ENCODE results near the gene RFX2. TPM values are rescaled to one million over a fixed set of nuclear protein-coding genes. Genes with fewer than 3 reads are reported as not detected.
A peak's percentile ranks its signal among the peaks of the same experiment; 100 is the strongest.

RFX2 gene
- total RNA-seq, 4 donors from 2014 or later: 25.5 to 49.9 (median 32.8) TPM

DNA sequence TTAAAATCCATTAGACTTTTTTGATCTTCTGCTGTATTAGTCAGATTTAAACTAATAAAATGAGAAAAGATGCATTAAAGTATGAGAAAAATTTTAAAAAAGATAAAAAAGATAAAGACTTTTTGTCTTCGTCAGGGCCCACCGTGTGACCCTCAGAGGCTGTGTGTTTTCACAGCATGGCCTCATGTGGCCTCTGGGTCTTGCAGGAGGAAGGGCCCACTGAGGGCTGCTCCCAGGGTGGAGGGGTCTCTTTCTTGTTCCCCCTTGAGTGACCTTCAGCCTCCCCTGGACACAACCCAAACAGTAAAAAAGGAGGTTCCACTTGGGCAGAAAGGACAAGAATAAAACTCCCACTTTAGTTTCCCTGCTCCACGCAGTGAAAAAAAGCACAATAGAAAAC lies 75.3 kb downstream of the RFX2 start:
- WGBS: 82% methylated on average over 3 of the region's 3 CpGs
- Histone ChIP-seq H3K36me3 (peaks cover 11 to 38% (median 21%) of the 10 kb centered on the region in 4 donors), H3K4me3 (no peak overlapping the region), H3K27ac (replicated peaks in 1 of 4) (peak overlapping the region in 3 of 4 donors; percentile 21 to 51 (median 22)), H3K4me1 (peaks cover 0 to 26% (median 11%) of the 10 kb centered on the region in 4 donors), H3K27me3 (no peaks in the 10 kb centered on the region), H3K9me3 (no peaks in the 10 kb centered on the region)
- intact Hi-C loops (cut with DNase I): no loop called here
- TF ChIP-seq POLR2AphosphoS5 (IDR thresholded peaks at IDR 0.05) (no peak), POLR2A (IDR thresholded peaks at IDR 0.05; ENCODE audit: low read depth) (no peak), EP300 (IDR thresholded peaks at IDR 0.05) (no peak)
- TF ChIP-seq, protein P1, sequence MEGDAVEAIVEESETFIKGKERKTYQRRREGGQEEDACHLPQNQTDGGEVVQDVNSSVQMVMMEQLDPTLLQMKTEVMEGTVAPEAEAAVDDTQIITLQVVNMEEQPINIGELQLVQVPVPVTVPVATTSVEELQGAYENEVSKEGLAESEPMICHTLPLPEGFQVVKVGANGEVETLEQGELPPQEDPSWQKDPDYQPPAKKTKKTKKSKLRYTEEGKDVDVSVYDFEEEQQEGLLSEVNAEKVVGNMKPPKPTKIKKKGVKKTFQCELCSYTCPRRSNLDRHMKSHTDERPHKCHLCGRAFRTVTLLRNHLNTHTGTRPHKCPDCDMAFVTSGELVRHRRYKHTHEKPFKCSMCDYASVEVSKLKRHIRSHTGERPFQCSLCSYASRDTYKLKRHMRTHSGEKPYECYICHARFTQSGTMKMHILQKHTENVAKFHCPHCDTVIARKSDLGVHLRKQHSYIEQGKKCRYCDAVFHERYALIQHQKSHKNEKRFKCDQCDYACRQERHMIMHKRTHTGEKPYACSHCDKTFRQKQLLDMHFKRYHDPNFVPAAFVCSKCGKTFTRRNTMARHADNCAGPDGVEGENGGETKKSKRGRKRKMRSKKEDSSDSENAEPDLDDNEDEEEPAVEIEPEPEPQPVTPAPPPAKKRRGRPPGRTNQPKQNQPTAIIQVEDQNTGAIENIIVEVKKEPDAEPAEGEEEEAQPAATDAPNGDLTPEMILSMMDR (IDR thresholded peaks at IDR 0.05): no peak
- no peak for DNase-seq (ENCODE audit: extremely low spot score)

DNA sequence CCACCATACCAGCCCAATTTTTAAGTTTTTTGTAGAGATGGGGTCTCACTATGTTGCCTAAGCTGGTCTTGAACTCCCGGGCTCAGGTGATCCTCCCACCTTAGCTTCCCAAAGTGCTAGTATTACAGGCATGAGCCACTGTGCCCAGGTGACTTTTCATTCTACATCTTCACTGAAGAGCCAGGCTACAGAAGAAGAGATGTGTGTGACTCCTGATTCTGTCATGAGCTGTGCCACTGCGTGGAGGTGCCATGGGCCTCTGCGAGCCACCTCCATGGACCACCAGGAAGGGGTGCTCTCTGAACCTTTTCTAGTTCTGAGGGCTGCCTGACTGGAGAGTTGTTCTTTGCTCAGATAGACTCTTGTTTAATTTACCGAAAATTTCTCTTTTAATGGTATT lies 75.8 kb downstream of the RFX2 start:
- Histone ChIP-seq H3K27me3 (no peaks in the 10 kb centered on the region), H3K4me3 (no peak overlapping the region), H3K9me3 (no peaks in the 10 kb centered on the region), H3K36me3 (peaks cover 6 to 32% (median 16%) of the 10 kb centered on the region in 4 donors), H3K27ac (replicated peaks in 1 of 4) (no peak overlapping the region), H3K4me1 (peaks cover 0 to 22% (median 11%) of the 10 kb centered on the region in 4 donors)
- 97% methylated on average over 3 of the region's 4 CpGs for WGBS
- intact Hi-C loops (cut with DNase I): loop anchor here (5.0 kb wide), 1 partner anchor 37 kb away; no protein-coding TSS in a partner anchor
- TF ChIP-seq EP300 (IDR thresholded peaks at IDR 0.05): no peak
- TF ChIP-seq, protein P1 (IDR thresholded peaks at IDR 0.05): no peak
- no peak for DNase-seq (ENCODE audit: extremely low spot score)

DNA sequence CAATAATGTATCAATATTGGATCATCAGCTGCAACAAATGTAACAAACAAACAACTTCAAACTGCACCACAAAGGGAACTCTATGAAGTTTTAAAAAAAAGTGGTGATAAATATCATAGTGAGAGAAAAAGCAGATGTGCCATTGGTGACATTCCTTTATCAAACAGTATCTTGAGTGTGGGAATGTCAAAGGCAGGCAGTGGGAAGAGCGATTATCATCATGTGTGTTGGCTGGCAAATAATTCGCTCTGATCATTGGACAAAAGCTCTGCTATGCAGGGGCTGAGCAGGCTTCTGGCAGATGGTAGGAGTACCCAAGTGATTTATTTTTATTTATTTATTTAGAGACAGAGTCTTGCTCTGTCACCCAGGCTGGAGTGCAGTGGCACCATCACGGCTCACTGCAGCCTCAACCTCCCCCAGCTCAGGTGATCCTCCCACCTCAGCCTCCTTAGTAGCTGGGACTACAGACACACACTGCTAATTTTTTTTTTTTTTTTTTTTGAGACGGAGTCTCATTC lies 76.5 kb downstream of the RFX2 start:
- Histone ChIP-seq H3K4me1 (peaks cover 0 to 15% (median 4%) of the 10 kb centered on the region in 4 donors), H3K9me3 (no peaks in the 10 kb centered on the region), H3K27me3 (no peaks in the 10 kb centered on the region), H3K36me3 (peaks cover 5 to 30% (median 12%) of the 10 kb centered on the region in 4 donors), H3K4me3 (no peak overlapping the region), H3K27ac (replicated peaks in 1 of 4) (no peak overlapping the region)
- TF ChIP-seq POLR2AphosphoS5 (IDR thresholded peaks at IDR 0.05) (no peak), EP300 (IDR thresholded peaks at IDR 0.05) (no peak), POLR2A (IDR thresholded peaks at IDR 0.05; ENCODE audit: low read depth) (no peak)
- TF ChIP-seq, protein P1 (IDR thresholded peaks at IDR 0.05): no peak
- no peak for DNase-seq (ENCODE audit: extremely low spot score)
- WGBS: 97% methylated on average over 4 of the region's 4 CpGs
- intact Hi-C loops (cut with DNase I): loop anchor here (5.0 kb wide), 1 partner anchor 37 kb away; no protein-coding TSS in a partner anchor

DNA sequence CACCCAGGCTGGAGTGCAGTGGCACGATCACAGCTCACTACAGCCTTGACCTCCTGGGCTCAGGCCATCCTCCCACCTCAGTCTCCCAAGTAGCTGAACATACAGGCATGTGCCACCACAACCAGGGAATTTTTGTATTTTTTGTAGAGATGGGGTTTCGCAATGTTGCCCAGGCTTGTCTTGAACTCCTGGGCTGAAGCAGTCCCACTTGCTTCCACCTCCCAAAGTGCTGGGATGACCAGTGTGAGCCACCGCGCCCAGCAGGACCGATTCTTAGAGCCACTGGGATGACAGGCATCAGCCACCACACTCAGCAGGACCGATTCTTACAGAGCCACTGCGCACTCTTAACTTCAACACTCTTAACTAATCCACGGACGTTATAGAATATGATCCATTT lies 77.5 kb downstream of the RFX2 start:
- TF ChIP-seq, protein P1 (IDR thresholded peaks at IDR 0.05): no peak
- TF ChIP-seq POLR2A (IDR thresholded peaks at IDR 0.05; ENCODE audit: low read depth) (no peak), EP300 (IDR thresholded peaks at IDR 0.05) (no peak), POLR2AphosphoS5 (IDR thresholded peaks at IDR 0.05) (no peak)
- WGBS: 92% methylated on average over 9 of the region's 9 CpGs
- H3K27ac ChIP-seq (replicated peaks in 1 of 4): no peak overlapping the region
- no peaks in the 10 kb centered on the region for H3K27me3 ChIP-seq
- peaks cover 5 to 37% (median 16%) of the 10 kb centered on the region in 4 donors for H3K36me3 ChIP-seq
- intact Hi-C loops (cut with DNase I): loop anchor here (5.0 kb wide), 1 partner anchor 36 kb away; no protein-coding TSS in a partner anchor
- no peaks in the 10 kb centered on the region for H3K9me3 ChIP-seq
- peaks cover 0 to 13% (median 0%) of the 10 kb centered on the region in 4 donors for H3K4me1 ChIP-seq
- no peak overlapping the region for H3K4me3 ChIP-seq
- DNase-seq (ENCODE audit: extremely low spot score): no peak
